Muscle of arm (tissue), 12 donors: ENCODE data around the gene UBR4. TPM values are rescaled to one million over a fixed set of nuclear protein-coding genes. Genes with fewer than 3 reads are reported as not detected.

Experiments used
- DNase-seq: peaks from one replicate; pipeline ENCODE4 v3.0.0-alpha.2; 2013
- polyA plus RNA-seq, 12 donors: library from polyadenylated mRNA; unstranded; fragments of 120-200 nt; gene quantifications; one replicate each; pipeline ENCODE4 v1.2.1, GENCODE V29; 2013; ENCODE audit not compliant: insufficient read length in 12 of 12

The UBR4 gene
- polyA plus RNA-seq, 12 donors: 63.1 to 98.9 (median 78.6) TPM; not detected in 1

DNA sequence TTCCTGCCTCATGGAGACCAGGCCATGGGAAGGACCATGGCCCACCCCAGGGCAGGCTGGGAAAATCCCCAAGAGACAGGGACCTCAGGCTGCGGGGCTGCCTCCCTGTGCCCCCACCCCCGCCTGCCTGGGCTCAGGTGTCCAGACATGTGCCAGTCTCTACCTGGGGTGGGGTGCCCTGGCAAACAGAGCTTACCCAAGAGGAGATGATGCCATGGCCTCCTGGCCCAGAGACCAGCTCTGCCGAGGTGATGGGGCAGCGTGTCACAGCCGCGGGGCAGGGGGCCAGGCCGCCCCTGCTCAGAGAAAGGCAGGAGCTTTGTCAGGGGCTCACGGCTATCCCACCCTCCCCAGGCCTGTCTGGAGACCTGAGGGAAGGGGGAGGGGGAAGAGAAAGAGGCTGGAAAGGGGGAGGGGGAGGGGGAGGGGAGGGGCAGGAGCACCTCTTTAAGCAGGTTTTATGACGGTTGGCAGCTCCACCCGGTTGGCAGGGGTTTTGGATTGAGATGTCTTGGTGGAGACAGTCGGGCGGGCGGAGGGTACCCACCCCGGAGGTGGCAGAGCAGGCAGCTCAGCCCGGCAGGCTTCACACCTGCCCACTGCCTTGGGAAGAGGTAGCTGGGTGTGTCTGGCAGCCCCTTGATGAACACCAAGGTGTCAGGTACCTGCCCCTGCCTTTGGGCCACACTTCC, 152.1 kb downstream of the UBR4 start:
- DNase-seq: no peak

DNA sequence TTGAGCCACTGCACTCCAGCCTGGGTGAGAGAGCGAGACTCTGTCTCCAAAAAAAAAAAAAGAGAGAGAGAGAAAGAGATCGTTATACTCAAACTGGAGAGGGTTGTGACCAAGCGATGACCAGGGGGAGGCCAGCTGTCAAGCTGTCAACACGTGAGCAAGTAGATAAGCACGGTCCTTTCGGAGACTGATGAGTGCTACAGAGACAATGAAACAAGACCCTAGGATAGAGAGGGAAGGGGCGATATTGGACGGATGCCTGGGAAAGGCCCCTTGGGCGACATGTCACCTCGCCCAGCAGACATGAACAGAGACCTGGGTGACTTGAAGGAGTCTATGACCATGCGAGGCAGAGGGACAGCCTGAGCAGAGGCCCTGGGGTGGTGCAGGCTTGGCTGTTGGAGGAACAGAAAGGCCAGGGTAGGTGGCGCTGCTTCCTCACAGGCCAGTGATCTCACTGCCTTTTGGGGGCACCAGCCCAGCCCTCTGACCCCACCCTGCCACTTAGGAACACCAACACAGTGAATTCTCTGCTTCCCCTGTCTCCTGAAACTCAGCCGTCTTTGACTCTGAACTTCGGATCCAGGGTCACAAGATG, 152.8 kb downstream of the UBR4 start:
- DNase-seq: no peak

DNA sequence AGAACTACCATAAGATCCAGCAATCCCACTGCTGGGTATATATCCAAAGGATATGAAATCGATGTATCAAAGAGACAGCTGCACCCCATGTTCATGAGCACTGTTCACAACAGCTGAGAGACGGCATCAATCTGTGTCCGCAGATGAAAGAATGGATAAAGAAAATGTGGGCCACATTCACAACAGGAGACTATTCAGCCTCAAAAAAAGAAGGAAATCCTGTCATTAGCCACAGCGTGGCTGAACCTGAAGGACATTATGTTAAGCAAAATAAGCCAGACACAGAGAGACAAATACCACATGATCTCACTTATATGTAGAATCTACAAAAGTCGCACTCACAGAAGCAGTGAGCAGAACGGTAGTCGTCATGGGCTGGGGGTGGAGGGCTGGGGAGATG, 154.4 kb downstream of the UBR4 start:
- DNase-seq: no peak

DNA sequence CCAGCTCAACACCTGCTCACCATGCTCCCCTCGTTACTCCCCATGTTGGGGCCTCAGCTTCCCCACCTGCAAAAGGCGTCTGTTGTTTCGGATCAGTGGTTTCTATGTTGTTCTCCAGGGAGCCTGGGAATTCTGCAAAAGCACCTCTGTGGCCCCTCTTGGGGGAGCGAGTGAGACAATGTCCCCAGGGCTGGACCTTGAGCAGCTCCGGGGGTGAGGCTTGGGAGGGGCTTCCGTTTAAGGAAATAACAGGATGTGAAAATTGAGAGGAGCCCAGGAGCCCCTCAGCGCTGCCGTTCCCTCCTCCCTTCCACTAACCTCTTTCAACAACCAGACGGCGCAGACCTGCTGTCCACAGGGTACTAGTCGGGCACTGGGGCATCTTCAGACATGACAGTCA, 155.1 kb downstream of the UBR4 start:
- DNase-seq: no peak

DNA sequence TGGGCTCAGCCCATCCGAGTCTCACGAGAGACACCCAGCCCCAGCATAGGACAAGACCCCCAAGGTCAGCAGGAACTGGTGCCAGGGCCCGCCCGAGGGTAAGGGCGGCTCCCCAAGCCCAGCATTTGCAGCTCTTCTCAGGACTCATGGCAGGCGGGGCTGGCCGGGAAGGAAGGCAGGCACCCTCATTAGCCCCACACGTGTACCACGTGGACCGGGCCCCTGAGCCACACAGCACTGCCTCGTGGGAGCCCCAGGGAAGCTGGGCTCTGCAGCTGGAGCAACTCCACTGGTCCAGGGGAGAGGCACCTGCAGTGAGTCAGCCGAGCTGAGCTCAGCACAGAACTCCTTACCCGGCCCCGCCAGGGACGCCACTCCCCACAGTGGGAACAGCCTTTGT, 155.8 kb downstream of the UBR4 start:
- DNase-seq: no peak

DNA sequence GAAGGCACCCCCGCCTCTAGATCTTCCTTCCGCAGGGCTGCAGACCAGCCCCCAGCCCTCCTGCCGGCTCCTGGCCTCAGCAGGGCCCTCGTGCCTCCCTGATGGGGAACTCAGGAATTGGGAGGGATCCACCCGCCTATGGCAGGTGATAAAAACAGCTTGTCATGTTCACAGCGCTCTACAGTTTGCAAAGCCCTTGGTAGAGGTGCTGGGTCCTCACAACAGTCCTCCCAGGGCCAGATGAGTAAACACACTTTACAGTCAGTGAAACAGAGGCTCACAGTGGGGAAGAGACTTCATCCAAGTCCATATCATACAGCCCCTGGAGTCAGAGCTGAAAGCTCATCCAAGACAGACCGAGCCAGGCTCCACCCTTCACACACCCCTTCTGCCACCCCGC, 156.6 kb downstream of the UBR4 start:
- no peak for DNase-seq

DNA sequence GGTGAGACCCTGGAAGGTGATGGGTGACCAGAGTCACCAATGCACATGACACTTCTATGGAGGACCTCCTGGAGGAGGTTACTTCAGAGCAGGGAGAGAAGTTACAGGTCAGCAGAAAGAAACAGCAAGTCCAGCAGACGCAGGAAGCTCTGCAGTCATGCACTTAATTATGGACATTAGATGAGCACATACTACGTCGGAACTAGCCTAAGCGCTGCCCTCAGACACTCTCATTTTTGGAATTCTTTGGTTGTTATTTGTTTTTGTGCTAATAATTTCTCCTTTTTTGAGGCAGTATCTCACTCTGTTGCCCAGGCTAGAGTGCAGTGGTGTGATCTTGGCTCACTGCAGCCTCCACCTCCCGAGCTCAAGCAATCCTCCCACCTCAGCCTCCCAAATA, 160.3 kb downstream of the UBR4 start:
- no peak for DNase-seq

DNA sequence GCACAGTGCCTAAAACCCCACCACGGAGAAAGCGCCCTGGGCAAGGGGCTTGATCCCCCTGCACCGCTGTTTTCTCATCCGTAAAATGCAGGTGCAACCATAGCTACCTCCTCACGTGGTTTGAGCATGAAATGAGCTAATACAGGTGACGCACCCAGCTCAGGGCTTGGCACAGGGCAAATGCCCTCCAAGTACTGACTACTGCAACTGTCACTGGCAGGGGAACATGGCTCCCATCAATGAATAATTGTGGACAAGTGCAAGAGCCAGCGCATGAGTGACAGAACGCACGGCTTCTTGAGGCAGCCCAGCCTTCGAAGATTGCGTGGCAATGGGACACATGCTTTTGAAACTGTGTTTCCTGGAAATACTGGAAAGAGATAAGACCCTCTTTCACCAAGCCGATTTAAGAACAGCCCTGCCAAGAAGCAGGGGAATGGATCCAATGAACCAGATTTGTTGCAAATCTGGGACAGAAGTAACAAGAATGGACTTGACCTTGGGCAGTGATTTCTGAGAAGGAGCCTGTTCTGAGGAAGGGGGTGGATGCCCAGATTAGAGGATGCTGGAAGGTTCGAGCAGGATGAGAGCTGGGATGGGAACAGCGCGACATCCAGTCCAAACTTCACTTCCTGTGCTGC, 160.8 kb downstream of the UBR4 start:
- no peak for DNase-seq

DNA sequence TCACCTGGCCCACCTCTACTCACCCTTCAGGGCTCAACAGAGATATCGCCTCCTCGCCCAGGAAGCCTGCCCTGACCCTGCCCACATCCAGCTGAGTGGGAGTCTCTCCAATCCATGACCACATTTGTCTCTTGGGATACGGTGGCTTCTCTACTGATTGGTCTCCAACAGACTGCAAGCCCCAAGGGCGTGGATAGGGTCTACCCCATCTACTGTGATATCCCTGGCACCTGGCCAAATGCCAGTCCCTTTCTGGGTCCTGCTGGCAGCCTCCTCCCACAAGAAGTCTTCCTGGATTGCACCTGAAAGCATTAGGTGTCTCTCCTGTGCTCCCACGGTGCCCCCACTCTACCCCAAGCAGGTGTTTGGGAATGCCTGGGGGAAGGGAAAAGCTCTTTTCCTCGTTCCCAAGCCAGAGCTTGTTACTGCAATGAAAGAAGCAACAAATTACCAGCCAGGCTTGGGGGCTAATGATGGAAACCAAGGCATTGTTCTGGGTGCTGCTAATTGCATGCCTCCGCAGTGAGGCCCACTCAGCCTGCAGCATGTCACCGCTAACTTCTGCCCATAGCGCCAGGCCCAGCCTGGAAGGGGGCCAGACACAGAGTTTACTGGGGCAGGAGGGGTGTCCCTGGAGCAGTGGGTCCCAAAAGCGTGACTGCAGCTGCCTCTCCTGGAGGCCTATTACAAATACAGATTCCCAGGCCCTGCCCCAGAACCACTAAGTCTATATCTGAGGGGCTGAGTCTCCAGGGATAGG, 162.9 kb downstream of the UBR4 start:
- no peak for DNase-seq

DNA sequence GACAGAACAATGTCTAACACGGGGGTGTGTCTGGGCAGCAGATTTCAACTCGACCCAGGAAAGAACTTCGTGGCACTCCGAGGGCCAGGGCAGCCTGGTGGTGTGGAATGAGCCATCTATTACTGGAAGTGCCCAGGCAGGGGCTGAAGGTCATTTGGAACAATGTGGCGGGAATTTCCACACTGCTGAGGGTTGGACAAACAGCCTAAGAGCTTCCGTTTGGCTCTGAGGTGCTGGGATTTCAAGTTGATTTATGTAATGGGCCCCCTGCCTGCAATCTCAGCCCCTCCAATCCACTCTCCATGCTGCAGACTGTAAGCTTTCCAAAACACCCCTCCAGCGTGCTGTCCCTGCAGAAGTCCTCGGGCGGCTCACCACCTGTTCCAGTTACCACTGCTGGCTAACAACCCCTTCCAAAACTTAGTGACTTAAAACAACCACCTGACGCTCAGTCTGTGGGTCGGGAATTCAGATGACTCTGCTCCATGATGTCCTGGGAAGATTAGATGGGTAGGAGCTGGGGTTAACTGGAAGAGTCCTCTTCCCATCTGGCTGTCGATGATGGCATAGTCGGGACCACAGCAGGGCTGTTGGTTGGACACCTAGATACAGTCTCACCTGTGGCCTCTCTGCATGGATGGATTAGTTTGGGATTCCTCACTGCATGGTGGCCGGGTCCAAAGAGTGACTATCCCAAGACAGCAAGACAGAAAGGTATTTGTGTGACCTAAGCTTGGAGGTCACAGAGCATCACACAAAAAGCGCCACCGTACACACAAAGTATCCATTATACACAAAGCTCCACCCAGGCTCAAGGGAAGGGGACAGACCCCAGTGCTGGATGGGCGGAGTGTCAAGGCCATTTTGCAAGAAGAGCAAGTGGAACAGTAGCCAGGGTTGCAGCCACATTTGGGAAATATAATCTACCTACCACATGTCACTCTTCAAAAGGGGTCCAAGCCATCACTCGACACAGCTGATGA, 163.9 kb downstream of the UBR4 start:
- DNase-seq: no peak

DNA sequence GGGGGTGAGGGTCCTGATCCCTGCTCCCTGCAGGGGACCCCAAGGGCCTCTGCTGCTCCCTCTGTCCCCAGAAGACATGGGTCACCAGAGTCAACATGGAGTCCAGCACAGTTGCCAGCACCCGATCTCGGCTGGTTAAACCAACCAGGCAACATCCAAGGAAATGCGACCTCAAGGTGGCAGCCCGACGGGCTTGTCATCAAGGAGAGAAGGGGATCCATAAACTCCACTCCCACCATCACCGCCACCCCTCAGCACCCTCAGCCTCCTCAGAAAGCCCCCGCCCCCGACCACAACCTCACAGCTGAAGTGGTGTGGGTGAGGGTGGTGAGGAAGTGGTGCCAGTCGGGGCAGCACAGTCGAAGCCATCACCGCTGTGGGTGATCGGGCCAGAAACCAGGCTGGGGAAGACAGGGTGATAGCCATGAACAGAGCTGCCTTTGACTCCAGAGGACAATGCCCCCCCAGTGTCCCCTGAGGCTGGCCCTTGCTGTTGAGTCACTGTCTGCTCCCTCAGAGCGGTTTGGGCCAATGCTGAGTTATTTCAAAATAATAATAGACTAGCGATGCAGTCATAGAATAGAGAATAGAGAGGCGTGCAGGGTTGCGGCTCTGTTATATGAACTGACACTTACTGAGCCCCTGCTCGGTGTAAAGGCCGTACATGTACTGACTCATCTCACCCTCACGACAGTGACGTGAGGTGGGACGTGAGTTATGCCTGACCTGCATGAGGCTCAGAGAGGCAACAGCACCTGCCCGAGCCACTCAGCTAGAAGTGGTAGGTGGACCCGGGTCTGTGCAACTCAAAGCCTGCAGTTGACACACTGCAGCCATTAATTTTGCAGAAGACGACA, 164.9 kb downstream of the UBR4 start:
- DNase-seq: no peak

DNA sequence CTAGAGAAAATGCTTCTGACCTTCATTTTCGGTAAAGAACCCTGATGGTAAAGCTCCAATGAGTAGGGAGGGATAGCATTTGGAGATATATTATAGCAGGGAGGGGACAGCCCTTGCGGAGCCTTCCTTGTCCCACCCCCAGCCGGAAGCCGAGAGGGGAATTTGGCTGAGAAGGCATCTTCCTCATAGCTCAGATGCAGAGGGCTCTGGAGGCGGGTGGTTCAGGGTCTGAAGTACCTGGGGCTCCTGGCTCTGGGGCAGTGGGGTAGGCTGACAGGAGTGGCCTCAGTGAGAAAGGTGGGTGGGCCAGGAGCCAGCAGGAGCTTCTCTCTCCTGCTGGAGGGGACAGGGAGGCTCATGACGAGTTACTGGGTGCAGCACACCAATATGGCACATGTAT, 165.6 kb downstream of the UBR4 start:
- no peak for DNase-seq

DNA sequence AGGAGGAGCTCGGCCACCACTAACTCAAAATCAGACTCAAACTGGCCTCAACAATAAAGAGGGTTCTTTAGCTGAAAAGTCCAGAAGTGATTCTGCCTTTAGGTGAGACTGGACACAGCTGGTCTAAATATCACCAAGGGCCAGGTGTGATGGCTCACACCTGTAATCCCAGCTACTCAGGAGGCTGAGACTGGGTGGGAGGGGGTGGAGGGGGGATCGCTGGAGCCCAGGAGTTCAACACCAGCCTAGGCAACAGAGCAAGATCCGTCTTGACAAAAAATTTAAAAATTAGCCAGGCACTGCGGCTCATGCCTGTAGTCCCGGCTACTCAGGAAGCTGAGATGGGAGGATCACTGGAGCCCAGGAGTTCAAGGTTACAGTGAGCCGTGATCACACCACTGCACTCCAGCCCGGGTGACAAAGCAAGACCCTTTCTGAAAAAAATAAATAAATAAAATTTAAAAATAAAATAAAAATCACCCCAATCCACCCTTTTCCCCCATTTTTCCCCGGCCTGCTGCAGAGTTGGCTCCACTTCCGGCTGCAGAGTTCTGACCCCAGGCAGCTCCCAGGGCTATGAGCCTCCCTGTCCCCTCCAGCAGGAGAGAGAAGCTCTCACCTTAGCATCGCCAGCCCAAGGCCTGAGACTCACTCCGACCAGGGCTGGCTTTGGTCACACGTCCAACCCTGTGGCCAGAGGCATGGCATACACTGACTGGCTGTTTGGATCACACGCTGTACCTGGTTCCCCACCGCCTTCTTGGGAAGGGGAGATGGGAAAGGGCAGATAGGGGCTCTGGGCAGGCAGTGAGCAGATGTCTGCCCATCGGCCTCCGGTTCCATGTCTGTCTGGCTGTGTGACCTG, 166.3 kb downstream of the UBR4 start:
- no peak for DNase-seq

DNA sequence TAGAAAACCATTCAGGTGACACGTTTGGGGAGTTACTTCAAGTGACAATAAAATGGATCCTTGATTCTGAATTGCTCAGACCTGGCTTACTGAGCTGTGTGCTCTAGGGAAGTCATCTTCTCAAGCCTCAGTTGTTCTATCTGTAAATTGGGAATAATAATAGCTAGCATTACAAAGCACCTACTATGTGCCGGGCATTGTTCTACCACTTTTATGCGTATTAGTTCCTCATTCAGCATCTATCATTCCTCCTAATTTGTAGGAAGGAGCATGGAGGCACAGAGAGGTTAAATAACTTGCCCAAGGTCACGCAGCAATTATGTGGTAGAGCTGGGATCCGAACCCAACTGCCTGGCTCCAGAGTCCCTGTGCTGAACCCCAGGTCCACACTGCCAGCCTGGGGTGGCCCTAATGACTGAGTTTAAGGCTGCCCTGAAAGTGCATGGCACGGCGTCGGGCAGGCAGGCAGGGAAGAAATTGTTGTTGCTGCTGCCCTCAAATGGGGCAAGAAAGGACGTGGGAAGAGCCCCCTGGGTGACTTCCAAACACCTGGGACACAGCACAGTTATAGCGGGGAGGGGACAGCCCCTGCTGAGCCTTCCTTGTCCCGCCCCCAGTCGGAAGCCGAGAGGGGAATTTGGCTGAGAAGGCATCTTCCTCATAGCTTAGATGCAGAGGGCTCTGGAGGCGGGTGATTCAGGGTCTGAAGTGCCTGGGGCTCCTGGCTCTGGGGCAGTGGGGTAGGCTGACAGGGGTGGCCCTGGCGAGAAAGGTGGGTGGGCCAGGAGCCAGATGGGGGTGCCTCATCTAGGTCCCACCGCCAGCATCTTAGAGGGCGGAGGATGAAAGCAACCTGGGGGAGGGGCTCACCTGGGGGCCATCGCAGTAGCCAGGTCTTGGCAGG, 167.1 kb downstream of the UBR4 start:
- no peak for DNase-seq

DNA sequence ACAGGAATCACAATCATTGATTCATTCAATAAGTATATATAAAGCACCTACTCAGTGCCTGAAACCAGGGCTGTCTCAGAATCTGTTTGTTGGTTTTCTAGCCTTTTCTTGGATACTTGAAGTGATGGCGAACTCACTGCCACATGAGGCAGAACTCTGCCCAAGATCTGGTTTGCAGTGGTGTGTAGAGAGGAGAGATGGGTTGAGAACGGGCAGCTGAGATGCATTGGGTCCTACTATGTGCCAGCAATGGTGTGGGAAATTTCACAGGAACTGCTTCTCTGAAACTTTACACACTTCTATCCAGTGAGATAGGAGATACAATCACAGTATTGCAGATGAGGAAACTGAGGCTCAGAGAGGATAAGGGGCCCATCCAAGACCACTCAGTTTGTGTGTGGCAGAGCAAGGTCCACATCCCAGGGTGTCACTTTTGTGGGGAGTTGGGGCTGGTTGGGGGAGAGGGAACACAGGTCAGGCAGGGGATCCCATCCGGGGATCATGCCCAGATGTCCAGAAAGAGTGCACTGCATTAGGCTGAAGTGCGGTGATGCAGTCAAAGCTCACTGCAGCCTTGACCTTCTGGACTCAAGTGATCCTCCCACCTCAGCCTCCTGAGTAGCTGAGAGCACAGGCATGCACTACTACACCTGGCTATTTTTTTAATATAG, 169.9 kb downstream of the UBR4 start:
- no peak for DNase-seq

DNA sequence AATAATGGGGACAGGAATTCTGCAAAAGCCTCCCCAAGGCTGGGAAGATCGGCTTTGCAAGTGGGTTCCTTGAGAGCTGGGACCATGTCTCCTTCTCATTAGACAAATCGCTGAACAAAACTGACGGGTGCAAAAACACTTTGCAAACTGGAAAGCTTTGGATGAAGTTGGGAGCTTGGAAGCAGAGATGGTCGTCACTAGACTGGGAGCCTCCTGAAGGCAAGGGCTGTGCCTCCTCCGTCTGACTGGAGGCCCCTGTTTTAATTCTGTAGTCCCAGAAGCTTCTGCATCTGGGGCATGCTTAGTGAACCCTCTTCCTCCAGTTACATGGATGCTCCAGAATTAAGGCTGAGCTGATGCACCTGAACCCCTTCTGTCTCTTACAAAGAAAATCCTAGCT, 171.3 kb downstream of the UBR4 start:
- DNase-seq: no peak

DNA sequence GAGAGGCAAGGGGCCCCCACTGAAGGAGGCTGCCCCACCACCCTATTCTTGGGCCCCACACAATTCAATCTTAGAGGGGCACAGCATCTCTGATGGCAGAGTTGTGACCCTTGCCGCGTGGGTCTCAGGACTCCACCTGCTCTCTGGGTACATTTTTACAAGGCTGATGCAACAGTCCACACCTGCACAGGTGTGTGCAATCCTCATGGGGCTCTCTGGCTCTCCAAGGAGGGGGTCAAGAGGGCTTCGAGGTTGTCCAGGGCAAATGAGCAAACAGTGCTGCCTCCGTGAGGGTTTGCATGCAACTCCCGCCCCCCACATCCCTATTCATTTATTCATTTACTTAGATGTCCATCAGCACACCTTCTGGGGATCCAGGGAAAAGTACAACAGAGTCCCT, 172.0 kb downstream of the UBR4 start:
- DNase-seq: no peak

DNA sequence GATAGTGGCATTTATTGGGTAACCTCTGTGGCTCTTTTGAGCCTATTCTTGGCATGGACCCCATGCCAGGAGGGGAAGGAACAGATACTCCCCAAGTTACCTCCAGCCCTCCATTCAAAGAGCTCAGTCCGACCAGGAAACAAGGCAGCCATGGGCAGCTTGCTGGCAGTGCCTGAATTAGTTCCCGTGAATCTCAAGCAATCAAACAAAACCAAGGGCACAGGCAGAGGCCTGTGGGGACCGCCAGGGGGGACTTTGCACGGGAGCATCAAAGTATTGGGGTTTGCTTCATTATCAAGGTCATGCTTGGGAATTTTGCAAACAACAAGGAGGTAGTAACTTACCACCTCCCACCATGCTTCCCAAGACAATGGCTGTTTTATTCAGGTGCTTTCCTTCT, 172.4 kb downstream of the UBR4 start:
- DNase-seq: no peak
